GM12878 (cell line): ENCODE results near the gene RNF130. TPM values are rescaled to one million over a fixed set of nuclear protein-coding genes. Genes with fewer than 3 reads are reported as not detected.

ENCODE experiments used
- ATAC-seq: fragments of 200-7000 bp; cut with Tn5 transposase; 3 replicates; pipeline ENCODE4 v1.9.1; 2020; ENCODE audit warnings: mild to moderate bottlenecking, moderate library complexity
- BruUV-seq: library from RNA; stranded (reverse); fragments of 400-500 nt; replicated peaks from 2 replicates; lab custom pipeline; 2021; lab: Mats Ljungman, UMichigan
- CTCF ChIA-PET: fragments of 300-600 bp; sonication (Branson Sonifier 250); formaldehyde crosslinking; extraction: SDS; loops from one replicate; lab custom pipeline; 2021; ENCODE audit warnings: inconsistent platforms; lab: Yijun Ruan, JAX
- POLR2A ChIA-PET: fragments of 350-600 bp; formaldehyde crosslinking; extraction: SDS; loops from one replicate; lab custom pipeline; 2021; ENCODE audit warnings: inconsistent platforms; lab: Charles Lee
- RAD21 ChIA-PET: fragments of 300-600 bp; sonication (Branson Sonifier 250); formaldehyde crosslinking; loops from one replicate; lab custom pipeline; 2023; ENCODE audit warnings: antibody characterized with exemption; ENCODE audit not compliant: unreplicated experiment; lab: Charles Lee
- SMC1A ChIA-PET: fragments of 300-600 bp; sonication (Branson Sonifier 250); formaldehyde crosslinking; loops from one replicate; lab custom pipeline; 2023; ENCODE audit not compliant: unreplicated experiment, uncharacterized antibody; lab: Charles Lee
- DNase-seq: peaks from one replicate; pipeline ENCODE4 v3.0.0-alpha.2; 2011; ENCODE audit warnings: low read depth, low spot score
- FAIRE-seq: peaks from 3 replicates; lab custom pipeline; 2011; peaks lifted over from hg19 to GRCh38; lab: Jason Lieb, UNC
- H2AFZ ChIP-seq: 2 replicates; pipeline ENCODE4 v1.6.0; 2011; ENCODE audit warnings: low read depth, low read length, control low read depth; ENCODE audit not compliant: control insufficient read depth
- H3K27ac ChIP-seq: 2 replicates; pipeline ENCODE4 v1.5.1; 2011; ENCODE audit warnings: control low read depth; ENCODE audit not compliant: control insufficient read depth, insufficient read depth
- H3K27me3 ChIP-seq, 2 experiments: replicated peaks in 1 of 2; 2 replicates each; pipeline versions ENCODE4 v1.6.0 to v1.6.1; 2011; ENCODE audit warnings: low read length in 1 of 2; ENCODE audit not compliant: control insufficient read depth in 2 of 2, insufficient read depth in 2 of 2
- H3K36me3 ChIP-seq, 2 experiments: 2 replicates each; pipeline ENCODE4 v1.5.1; 2011; ENCODE audit warnings: low read length in 1 of 2; ENCODE audit not compliant: control insufficient read depth in 2 of 2, insufficient read depth in 2 of 2
- H3K4me1 ChIP-seq: 2 replicates; pipeline ENCODE4 v1.6.1; 2011; ENCODE audit warnings: mild to moderate bottlenecking, low read length, moderate library complexity, mixed read lengths; ENCODE audit not compliant: control insufficient read depth, insufficient read depth
- H3K4me2 ChIP-seq: 2 replicates; pipeline ENCODE4 v1.6.0; 2011; ENCODE audit warnings: control low read depth; ENCODE audit not compliant: control insufficient read depth, insufficient read depth
- H3K4me3 ChIP-seq: fragments of 200-600 bp; sonication (generic); 2 replicates; pipeline ENCODE4 v1.5.1; 2016
- H3K79me2 ChIP-seq: 2 replicates; pipeline ENCODE4 v1.6.0; 2011; ENCODE audit warnings: low read length; ENCODE audit not compliant: control insufficient read depth, insufficient read depth
- H3K9ac ChIP-seq: 2 replicates; pipeline ENCODE4 v1.8.0; 2011; ENCODE audit warnings: low read length, control low read depth, mixed read lengths; ENCODE audit not compliant: control insufficient read depth, insufficient read depth
- H3K9me3 ChIP-seq: replicated peaks from 3 replicates; pipeline ENCODE4 v1.5.1; 2011; ENCODE audit warnings: mild to moderate bottlenecking, low read length; ENCODE audit not compliant: control insufficient read depth, insufficient read depth
- H4K20me1 ChIP-seq: 2 replicates; pipeline ENCODE4 v1.6.0; 2011; ENCODE audit not compliant: control insufficient read depth, insufficient read depth
- CREB1 ChIP-seq: IDR thresholded peaks from 2 replicates; pipeline ENCODE4 v1.6.1; 2012; ENCODE audit warnings: low read depth, mild to moderate bottlenecking, inconsistent platforms
- E2F8 ChIP-seq: fragments of 450-650 bp; IDR thresholded peaks from 2 replicates; pipeline ENCODE4 v1.6.1; 2018; ENCODE audit warnings: mild to moderate bottlenecking, low read depth, moderate library complexity; ENCODE audit not compliant: partially characterized antibody
- ETV6 ChIP-seq, 2 experiments: fragments of 450-650 bp in 1 of 2; IDR thresholded peaks in 1 of 2; conservative IDR thresholded peaks in 1 of 2; 2 replicates each; pipeline ENCODE4 v1.6.1; 2014; ENCODE audit warnings: antibody characterized with exemption in 1 of 2, borderline replicate concordance in 1 of 2, low read depth in 1 of 2, mild to moderate bottlenecking in 1 of 2, moderate library complexity in 1 of 2
- FOS ChIP-seq: IDR thresholded peaks from 3 replicates; pipeline ENCODE4 v1.6.1; 2011; ENCODE audit warnings: borderline replicate concordance; ENCODE audit not compliant: insufficient read length; ENCODE audit errors: extremely low read depth
- HCFC1 ChIP-seq: fragments of 150-350 bp; IDR thresholded peaks from 2 replicates; pipeline ENCODE4 v1.6.1; 2014; ENCODE audit warnings: low read length
- IRF4 ChIP-seq: IDR thresholded peaks from 2 replicates; pipeline ENCODE4 v1.6.1; 2011; ENCODE audit warnings: low read depth, low read length
- MXI1 ChIP-seq: fragments of 150-350 bp; IDR thresholded peaks from 2 replicates; pipeline ENCODE4 v1.6.1; 2011; ENCODE audit warnings: low read depth, mild to moderate bottlenecking, inconsistent platforms, low read length, improper control_type of control experiment
- MYC ChIP-seq: IDR thresholded peaks from 2 replicates; pipeline ENCODE4 v1.6.1; 2011; ENCODE audit warnings: mild to moderate bottlenecking, low read length, moderate library complexity, inconsistent platforms; ENCODE audit not compliant: insufficient read depth, insufficient replicate concordance, insufficient read length, severe bottlenecking
- NRF1 ChIP-seq: conservative IDR thresholded peaks from 2 replicates; pipeline ENCODE4 v1.6.1; 2011; ENCODE audit warnings: mild to moderate bottlenecking, low read depth, low read length, improper control_type of control experiment
- SREBF2 ChIP-seq: IDR thresholded peaks from 2 replicates; pipeline ENCODE4 v1.6.1; 2012; ENCODE audit warnings: mild to moderate bottlenecking, low read length
- TAF1 ChIP-seq: IDR thresholded peaks from 2 replicates; pipeline ENCODE4 v1.6.1; 2011; ENCODE audit warnings: mild to moderate bottlenecking, low read depth, low read length, borderline replicate concordance
- TARDBP ChIP-seq: IDR thresholded peaks from 2 replicates; pipeline ENCODE4 v1.6.1; 2016; ENCODE audit warnings: borderline replicate concordance
- TCF3 ChIP-seq: IDR thresholded peaks from 2 replicates; pipeline ENCODE4 v1.6.1; 2012; ENCODE audit warnings: low read depth, mild to moderate bottlenecking, low read length, borderline replicate concordance; ENCODE audit not compliant: insufficient read depth
- ZNF24 ChIP-seq: fragments of 450-650 bp; IDR thresholded peaks from 2 replicates; pipeline ENCODE4 v1.6.1; 2017; ENCODE audit warnings: antibody characterized with exemption, mild to moderate bottlenecking
- WGBS: methylation state at CpG from one replicate; pipeline ENCODE4 v1.1.6; 2016; ENCODE audit warnings: low lambda C conversion rate; ENCODE audit not compliant: insufficient replicate concordance, insufficient coverage; ENCODE audit errors: missing lambda C conversion rate; 5-methylcytosine and 5-hydroxymethylcytosine counted together
- in situ Hi-C: fragments of 300-500 bp; cut with MboI; formaldehyde crosslinking; loops from 9 replicates; pipeline ENCODE4 v1.14.3; 2018; ENCODE audit warnings: mixed read lengths
- intact Hi-C: fragments of 100-400 bp; cut with micrococcal nuclease; formaldehyde crosslinking; loops from one replicate; pipeline ENCODE4 v1.14.2; 2022; ENCODE audit not compliant: unreplicated experiment
- polyA plus RNA-seq, 11 experiments: library from polyadenylated mRNA; depleted of rRNA in 4 of 11; unstranded in 6 of 11; stranded (reverse) in 5 of 11; fragments of >200 nt; fragmentation: Nextera tagmentation in 4 of 11; fragmentation: Illumina TruSeq in 1 of 11; extraction: Ambion mirVana in 4 of 11; extraction: Trizol in 1 of 11; gene quantifications; 1 replicate in 1 of 11; 2 replicates in 10 of 11; pipeline versions ENCODE4 v1.2.1 to v1.2.3, GENCODE V29; 2011 to 2016; ENCODE audit warnings: inconsistent platforms in 2 of 11, missing spikeins in 2 of 11, low read depth in 1 of 11
- total RNA-seq, 4 experiments: library from RNA; depleted of rRNA in 3 of 4; stranded (reverse); fragments of >200 nt in 3 of 4; fragmentation: Illumina TruSeq in 1 of 4; extraction: Trizol in 1 of 4; gene quantifications; 2 replicates each; pipeline versions ENCODE4 v1.2.1 to v1.2.3, GENCODE V29; 2013 to 2021
- TF ChIP-seq, protein P1 (sequence below): fragments of 450-650 bp; IDR thresholded peaks from 2 replicates; pipeline ENCODE4 v1.6.1; 2018; ENCODE audit warnings: borderline replicate concordance, mild to moderate bottlenecking; ENCODE audit not compliant: partially characterized antibody

Gene RNF130
- total and polyA plus RNA-seq, 10 of the 15 experiments (the other 5 are each of a cell fraction or from before 2014, with no cell fraction given), result 0.04 to 0.36 (median 0.11) TPM; not detected in 1

DNA sequence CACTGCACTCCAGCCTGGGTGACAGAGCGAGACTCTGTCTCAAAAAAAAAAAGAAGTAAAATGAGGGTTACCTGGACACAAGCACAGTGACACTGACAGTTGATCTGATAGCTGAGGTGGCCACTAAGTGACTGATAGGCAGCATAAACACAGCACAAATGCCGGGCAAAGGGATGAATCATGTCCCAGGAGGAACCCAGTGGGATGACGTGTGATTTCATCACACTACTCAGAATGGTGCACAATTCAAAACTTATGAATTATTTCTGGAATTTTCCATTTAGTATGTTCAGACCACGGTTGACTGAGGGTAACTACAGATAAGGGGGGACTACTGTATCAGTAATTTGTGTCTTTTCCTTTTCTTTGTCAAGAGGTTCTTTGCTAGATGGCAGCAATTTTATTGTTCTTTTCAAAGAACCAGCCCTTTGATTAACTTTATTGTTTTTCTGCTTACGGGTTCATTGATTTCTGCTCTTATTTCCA, 34.3 kb upstream of the RNF130 start (continued):
- TF ChIP-seq, protein P1, sequence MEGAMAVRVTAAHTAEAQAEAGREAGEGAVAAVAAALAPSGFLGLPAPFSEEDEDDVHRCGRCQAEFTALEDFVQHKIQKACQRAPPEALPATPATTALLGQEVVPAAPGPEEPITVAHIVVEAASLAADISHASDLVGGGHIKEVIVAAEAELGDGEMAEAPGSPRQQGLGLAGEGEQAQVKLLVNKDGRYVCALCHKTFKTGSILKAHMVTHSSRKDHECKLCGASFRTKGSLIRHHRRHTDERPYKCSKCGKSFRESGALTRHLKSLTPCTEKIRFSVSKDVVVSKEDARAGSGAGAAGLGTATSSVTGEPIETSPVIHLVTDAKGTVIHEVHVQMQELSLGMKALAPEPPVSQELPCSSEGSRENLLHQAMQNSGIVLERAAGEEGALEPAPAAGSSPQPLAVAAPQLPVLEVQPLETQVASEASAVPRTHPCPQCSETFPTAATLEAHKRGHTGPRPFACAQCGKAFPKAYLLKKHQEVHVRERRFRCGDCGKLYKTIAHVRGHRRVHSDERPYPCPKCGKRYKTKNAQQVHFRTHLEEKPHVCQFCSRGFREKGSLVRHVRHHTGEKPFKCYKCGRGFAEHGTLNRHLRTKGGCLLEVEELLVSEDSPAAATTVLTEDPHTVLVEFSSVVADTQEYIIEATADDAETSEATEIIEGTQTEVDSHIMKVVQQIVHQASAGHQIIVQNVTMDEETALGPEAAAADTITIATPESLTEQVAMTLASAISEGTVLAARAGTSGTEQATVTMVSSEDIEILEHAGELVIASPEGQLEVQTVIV, result no peak
- TF ChIP-seq ZNF24 (no peak), TARDBP (no peak), IRF4 (no peak), MYC (no peak), ETV6 (conservative IDR thresholded peaks at IDR 0.05 in 1 of 2, IDR thresholded peaks at IDR 0.05 in 1 of 2; ENCODE audit: borderline replicate concordance in 1 of 2, low read depth in 1 of 2) (no peak), TAF1 (no peak)

- no TSS peak for BruUV-seq
- TF ChIP-seq SREBF2 (no peak), NRF1 (no peak), CREB1 (no peak), FOS (no peak), TCF3 (no peak), MXI1 (no peak), E2F8 (no peak), HCFC1 (no peak)
- TF ChIP-seq, all 136 proteins: peak for 0
- Histone ChIP-seq H3K4me2 (no peak overlapping the region), H3K27ac (no peak overlapping the region), H3K9me3 (no peaks in the 10 kb centered on the region; the same call in 2 of the 3 replicates), H3K27me3 (no peaks in the 10 kb centered on the region), H3K9ac (no peak overlapping the region), H3K79me2 (no peaks in the 10 kb centered on the region), H3K36me3 (no peaks in the 10 kb centered on the region), H2AFZ (no peak overlapping the region), H3K4me3 (no peak overlapping the region), H4K20me1 (no peaks in the 10 kb centered on the region), H3K4me1 (no peaks in the 10 kb centered on the region)
- intact Hi-C loops, result no loop called here
- ChIA-PET RAD21 (no interaction called here), CTCF (no interaction called here), SMC1A (no interaction called here), POLR2A (no interaction called here)
- FAIRE-seq (no peak), ATAC-seq (no peak), DNase-seq (no peak)
- in situ Hi-C loops, result no loop called here
- 54% methylated on average over 3 of the region's 3 CpGs for WGBS
Observed at GRCh38 chr5:180104168-180104530, 32.6 kb upstream of the RNF130 start.
